ENCODE data around the gene CNFN. TPM values are rescaled to one million over a fixed set of nuclear protein-coding genes. Genes with fewer than 3 reads are reported as not detected.

The CNFN gene
- total RNA-seq, 8 experiments from 2014 or later, result 0.76 to 4.6 (median 1.1) TPM; not detected in 2

DNA sequence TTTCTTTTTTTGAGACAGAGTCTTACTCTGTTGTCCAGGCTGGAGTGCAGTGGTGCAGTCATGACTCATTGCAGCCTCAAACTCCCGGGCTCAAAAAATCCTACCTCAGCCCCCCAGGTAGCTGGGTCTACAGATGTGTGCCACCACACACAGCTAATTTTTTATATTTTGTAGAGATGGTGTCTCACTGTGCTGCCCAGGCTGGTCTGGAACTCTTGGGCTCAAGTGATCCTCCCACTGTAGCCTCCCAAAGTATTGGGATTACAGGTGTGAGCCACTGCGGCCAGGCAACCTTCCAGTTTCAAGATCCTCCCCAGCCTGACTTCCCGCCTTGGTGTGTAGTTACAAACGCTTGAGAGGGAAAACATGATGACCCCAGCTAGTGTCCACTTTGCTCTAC lies 22.2 kb downstream of the CNFN start:
- ATAC-seq (replicated peaks in 6 of 8), result no peak
- Histone ChIP-seq H3K4me3 (no peak overlapping the region), H3K4me1 (replicated peaks in 1 of 2) (peaks cover 4 to 8% of the 10 kb centered on the region in 2 donors), H3K27ac (no peak overlapping the region)
- in situ Hi-C loops (cut with MboI; ENCODE audit: low pct_unique_long_range_greater_than_20kb in 2 of 9, low sequenced_read_pairs in 9 of 9, unreplicated experiment in 9 of 9), result no loop called here
- WGBS, 10 experiments, result 94 to 100% (median 100%) methylated on average over 1 to 4 of the region's 4 CpGs; no CpG with 5 or more reads in 7 of the 10 experiments

DNA sequence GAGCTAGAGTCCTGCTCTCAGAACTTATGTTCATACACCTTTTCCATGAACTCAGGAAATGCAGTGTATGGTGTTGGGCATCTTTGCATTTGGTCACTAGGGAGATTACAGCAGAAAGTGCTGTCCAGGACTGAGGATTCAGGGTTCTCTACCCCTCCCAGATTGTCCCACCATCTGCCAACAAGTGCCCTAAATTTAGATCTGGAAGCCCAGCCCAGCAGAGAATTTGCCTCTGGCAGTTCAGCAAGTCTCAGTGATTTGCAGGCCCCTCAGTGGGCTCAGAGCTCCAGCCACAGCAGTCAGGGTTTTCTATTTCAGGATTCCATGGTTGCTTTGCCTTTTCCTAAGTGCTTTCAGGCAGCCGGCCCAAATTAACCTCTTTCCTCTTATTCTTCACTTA lies 23.4 kb downstream of the CNFN start:
- Histone ChIP-seq H3K27ac (no peak overlapping the region), H3K4me3 (no peak overlapping the region), H3K4me1 (replicated peaks in 1 of 2) (peaks cover 4 to 8% of the 10 kb centered on the region in 2 donors)
- in situ Hi-C loops (cut with MboI; ENCODE audit: low pct_unique_long_range_greater_than_20kb in 2 of 9, low sequenced_read_pairs in 9 of 9, unreplicated experiment in 9 of 9), result no loop called here
- ATAC-seq (replicated peaks in 6 of 8), result peak in 3 of 8 experiments; percentile 45 to 81 (median 58)
- WGBS, 10 experiments, result 0 to 100% (median 73%) methylated on average over 1 of the region's 1 CpG; no CpG with 5 or more reads in 2 of the 10 experiments

DNA sequence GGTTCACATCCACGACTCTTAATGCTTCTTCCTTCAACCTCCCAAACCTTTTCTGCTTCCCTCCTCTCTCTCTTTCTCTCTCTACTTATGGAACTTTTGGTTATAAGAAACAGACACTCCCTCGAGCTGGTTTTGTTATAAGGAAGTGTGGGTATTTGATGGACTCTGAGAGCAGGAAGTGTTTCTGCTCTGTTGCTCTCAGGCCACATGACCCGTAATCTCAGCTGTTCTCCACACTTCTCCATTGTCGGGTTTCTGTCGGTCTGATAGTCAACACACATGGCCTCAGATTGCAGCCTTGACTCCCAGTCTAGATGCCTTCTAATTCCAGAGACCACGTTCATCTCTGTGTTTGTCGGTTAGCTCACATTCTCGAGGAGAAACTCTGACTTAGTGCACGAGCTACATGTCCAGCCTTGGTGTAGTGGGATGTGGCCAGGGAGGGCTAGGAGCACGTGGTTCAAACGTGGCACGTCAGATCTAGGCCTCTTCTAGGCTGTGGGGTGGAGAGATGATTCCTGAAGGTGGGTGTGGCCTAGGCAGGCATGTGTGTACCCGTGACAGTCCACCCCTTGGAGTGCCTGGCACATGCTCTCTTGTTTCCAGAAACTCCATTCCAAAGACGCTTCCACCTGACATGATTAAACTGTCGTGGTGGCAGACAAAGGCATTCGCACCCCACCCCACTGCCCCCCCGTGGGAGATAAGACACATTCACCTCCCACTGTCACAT lies 26.3 kb downstream of the CNFN start:
- 61 to 97% (median 82%) methylated on average over 2 to 8 of the region's 17 CpGs; no CpG with 5 or more reads in 1 of the 10 experiments for WGBS, 10 experiments
- in situ Hi-C loops (cut with MboI; ENCODE audit: low pct_unique_long_range_greater_than_20kb in 2 of 9, low sequenced_read_pairs in 9 of 9, unreplicated experiment in 9 of 9), result no loop called here
- Histone ChIP-seq H3K27ac (no peak overlapping the region), H3K4me3 (no peak overlapping the region), H3K4me1 (replicated peaks in 1 of 2) (peaks cover 0 to 5% of the 10 kb centered on the region in 2 donors)
- peak in 1 of 8 experiments; percentile 36 for ATAC-seq (replicated peaks in 6 of 8)

DNA sequence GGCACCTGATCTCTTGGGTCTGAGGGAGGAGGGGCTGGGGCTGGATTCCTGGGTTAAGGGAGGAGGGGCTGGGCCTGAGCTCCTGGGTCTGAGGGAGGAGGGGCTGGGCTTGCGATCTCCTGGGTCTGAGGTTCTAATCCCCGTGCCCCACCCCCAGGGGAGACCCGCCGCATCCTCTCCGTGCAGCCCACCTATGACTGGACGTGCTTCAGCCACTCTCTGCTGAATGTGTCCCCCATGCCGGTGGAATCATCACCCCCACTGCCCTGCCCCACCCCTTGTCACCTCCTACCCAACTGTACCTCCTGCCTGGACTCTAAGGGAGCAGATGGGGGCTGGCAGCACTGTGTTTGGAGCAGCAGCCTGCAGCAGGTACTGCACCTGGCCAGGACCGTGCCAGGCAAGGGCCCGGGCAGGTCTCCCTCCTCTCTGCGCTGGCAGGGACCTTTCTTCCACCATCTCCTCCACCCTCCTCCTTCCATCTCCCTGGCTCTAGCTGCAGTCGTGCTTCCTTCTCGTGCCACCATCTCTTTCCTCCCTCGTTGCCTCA lies 27.1 kb downstream of the CNFN start:
- ATAC-seq (replicated peaks in 6 of 8), result no peak
- Histone ChIP-seq H3K4me1 (replicated peaks in 1 of 2) (peaks cover 0 to 5% of the 10 kb centered on the region in 2 donors), H3K27ac (no peak overlapping the region), H3K4me3 (no peak overlapping the region)
- WGBS, 10 experiments, result 0 to 100% (median 94%) methylated on average over 1 to 6 of the region's 13 CpGs; no CpG with 5 or more reads in 1 of the 10 experiments
- in situ Hi-C loops (cut with MboI; ENCODE audit: low pct_unique_long_range_greater_than_20kb in 2 of 9, low sequenced_read_pairs in 9 of 9, unreplicated experiment in 9 of 9), result no loop called here

DNA sequence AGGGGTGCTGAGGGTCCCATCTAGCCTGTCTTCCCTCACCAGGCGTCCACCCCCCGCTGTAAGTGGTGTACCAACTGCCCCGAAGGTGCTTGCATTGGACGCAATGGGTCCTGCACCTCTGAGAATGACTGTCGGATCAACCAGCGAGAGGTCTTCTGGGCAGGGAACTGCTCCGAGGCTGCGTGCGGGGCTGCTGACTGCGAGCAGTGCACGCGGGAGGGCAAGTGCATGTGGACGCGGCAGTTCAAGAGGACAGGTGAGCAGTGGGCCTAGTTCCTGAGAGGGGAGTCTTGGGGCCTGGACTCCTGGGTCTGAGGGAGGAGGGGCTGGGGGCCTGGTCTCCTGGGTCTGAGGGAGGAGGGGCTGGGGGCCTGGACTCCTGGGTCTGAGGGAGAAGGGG lies 27.8 kb downstream of the CNFN start:
- peaks cover 0 to 5% of the 10 kb centered on the region in 2 donors for H3K4me1 ChIP-seq (replicated peaks in 1 of 2)
- no peak overlapping the region for H3K4me3 ChIP-seq
- in situ Hi-C loops (cut with MboI; ENCODE audit: low pct_unique_long_range_greater_than_20kb in 2 of 9, low sequenced_read_pairs in 9 of 9, unreplicated experiment in 9 of 9), result no loop called here
- H3K27ac ChIP-seq, result no peak overlapping the region
- ATAC-seq (replicated peaks in 6 of 8), result no peak
- 67 to 90% (median 90%) methylated on average over 2 to 4 of the region's 14 CpGs; no CpG with 5 or more reads in 7 of the 10 experiments for WGBS, 10 experiments

DNA sequence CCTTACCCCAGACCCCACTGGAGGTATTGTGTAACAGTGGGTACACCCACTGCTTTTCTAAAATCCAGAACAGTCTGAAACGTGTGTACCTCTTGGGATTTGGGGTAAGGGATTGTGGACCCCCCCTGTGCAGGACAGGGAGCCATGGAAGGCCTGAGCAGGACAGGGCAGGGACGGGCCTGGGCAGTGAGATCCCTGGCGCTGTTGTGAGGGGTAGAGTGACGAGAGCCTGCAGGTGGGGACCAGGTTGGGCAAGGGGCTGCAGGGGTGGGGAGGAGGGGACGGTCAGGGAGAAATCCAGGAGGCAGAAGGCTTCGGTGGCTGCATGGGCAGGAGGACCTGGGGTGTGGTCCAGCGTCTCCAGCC lies 28.6 kb downstream of the CNFN start:
- no peak for ATAC-seq (replicated peaks in 6 of 8)
- Histone ChIP-seq H3K27ac (no peak overlapping the region), H3K4me1 (replicated peaks in 1 of 2) (peaks cover 0 to 5% of the 10 kb centered on the region in 2 donors), H3K4me3 (no peak overlapping the region)
- WGBS, 10 experiments, result 50% methylated on average over 1 of the region's 7 CpGs; no CpG with 5 or more reads in 9 of the 10 experiments
- in situ Hi-C loops (cut with MboI; ENCODE audit: low pct_unique_long_range_greater_than_20kb in 2 of 9, low sequenced_read_pairs in 9 of 9, unreplicated experiment in 9 of 9), result no loop called here

DNA sequence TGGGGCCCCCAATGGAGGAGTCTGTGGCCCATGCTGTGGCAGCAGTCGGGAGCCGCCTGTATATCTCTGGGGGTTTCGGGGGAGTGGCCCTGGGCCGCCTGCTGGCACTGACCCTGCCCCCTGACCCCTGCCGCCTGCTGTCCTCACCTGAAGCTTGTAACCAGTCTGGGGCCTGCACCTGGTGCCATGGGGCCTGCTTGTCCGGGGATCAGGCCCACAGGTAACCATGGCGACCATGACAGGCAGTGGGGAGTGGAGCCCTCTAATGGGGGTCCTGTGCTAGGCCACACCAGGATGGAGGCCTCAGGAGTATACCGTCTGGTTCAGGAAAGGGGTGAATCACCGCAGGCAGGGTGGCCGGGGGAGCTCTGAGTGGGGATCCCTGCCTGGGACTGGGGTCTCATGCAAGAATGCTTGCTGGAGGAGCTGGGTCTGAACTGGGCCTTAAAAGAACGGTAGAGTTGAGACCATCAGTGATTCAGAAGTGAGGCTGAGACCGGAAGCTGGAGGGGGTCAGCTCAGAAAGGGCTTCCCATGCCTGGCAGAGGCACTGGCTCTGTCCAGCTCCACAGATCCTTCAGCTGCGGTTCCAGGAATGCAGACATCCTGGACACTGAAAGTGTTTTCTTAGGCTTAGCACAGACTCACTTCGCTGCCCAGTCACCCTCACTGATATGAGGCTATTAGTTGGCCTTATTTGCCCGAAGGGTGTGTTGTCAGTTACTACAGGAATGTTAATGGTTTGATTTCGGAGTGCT lies 29.1 kb downstream of the CNFN start:
- peak in 2 of 8 experiments; percentile 24 to 61 for ATAC-seq (replicated peaks in 6 of 8)
- 78 to 100% (median 89%) methylated on average over 1 to 9 of the region's 16 CpGs; no CpG with 5 or more reads in 2 of the 10 experiments for WGBS, 10 experiments
- Histone ChIP-seq H3K4me1 (replicated peaks in 1 of 2) (peaks cover 0 to 5% of the 10 kb centered on the region in 2 donors), H3K4me3 (no peak overlapping the region), H3K27ac (no peak overlapping the region)
- in situ Hi-C loops (cut with MboI; ENCODE audit: low pct_unique_long_range_greater_than_20kb in 2 of 9, low sequenced_read_pairs in 9 of 9, unreplicated experiment in 9 of 9), result no loop called here

DNA sequence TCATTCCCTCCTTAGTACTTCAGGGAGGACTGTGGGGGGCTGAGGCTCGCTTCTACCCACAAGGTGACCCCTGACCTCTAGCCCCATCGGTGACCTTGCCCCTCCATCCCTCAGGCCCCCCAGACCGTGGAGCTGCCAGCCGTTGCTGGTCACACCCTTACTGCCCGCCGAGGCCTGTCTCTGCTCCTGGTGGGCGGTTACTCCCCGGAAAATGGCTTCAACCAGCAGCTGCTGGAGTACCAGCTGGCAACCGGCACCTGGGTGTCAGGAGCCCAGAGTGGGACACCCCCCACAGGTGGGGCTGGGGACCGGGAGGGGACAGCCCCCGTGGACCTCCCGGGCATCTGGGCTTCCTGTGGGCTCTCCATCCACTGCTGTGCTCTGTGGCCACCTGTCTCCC lies 32.8 kb downstream of the CNFN start:
- no peak for ATAC-seq (replicated peaks in 6 of 8)
- H3K4me1 ChIP-seq (replicated peaks in 1 of 2), result peaks cover 12 to 23% of the 10 kb centered on the region in 2 donors
- H3K27ac ChIP-seq, result no peak overlapping the region
- in situ Hi-C loops (cut with MboI; ENCODE audit: low pct_unique_long_range_greater_than_20kb in 2 of 9, low sequenced_read_pairs in 9 of 9, unreplicated experiment in 9 of 9), result no loop called here
- 87% methylated on average over 3 of the region's 12 CpGs; no CpG with 5 or more reads in 9 of the 10 experiments for WGBS, 10 experiments
- no peak overlapping the region for H3K4me3 ChIP-seq

DNA sequence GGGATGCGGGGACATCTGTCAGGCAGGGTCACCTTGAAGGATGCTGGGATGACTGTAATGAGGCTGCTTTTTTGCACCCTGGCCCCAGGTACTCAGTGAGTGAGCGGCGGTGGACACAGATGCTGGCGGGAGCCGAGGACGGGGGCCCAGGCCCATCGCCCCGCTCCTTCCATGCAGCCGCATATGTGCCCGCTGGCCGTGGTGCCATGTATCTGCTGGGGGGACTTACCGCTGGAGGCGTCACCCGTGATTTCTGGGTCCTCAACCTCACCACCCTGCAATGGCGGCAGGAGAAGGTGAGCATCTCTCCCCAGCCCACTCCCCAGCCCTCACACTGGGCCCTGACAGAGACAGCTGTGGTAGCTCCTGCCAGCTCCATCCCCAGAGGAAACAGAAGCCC lies 33.4 kb downstream of the CNFN start:
- Histone ChIP-seq H3K27ac (no peak overlapping the region), H3K4me1 (replicated peaks in 1 of 2) (peaks cover 18 to 29% of the 10 kb centered on the region in 2 donors), H3K4me3 (no peak overlapping the region)
- in situ Hi-C loops (cut with MboI; ENCODE audit: low pct_unique_long_range_greater_than_20kb in 2 of 9, low sequenced_read_pairs in 9 of 9, unreplicated experiment in 9 of 9), result no loop called here
- 80 to 100% (median 100%) methylated on average over 1 to 5 of the region's 15 CpGs; no CpG with 5 or more reads in 5 of the 10 experiments for WGBS, 10 experiments
- no peak for ATAC-seq (replicated peaks in 6 of 8)

DNA sequence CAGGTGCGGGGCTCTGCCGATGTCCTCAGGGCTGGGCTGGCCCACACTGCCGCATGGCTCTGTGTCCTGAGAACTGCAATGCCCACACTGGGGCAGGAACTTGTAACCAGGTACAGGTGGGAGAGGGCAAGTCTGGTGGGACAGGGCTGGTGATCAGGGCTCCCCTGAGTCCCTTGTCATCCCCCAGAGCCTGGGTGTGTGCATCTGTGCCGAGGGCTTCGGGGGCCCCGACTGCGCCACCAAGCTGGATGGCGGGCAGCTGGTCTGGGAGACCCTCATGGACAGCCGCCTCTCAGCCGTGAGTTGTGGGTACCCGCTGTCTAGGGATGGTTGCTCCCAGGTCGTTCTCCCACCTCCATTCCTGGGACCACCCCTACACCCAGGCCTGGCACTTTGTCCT lies 34.2 kb downstream of the CNFN start:
- Histone ChIP-seq H3K27ac (no peak overlapping the region), H3K4me3 (no peak overlapping the region), H3K4me1 (replicated peaks in 1 of 2) (peaks cover 21 to 30% of the 10 kb centered on the region in 2 donors)
- ATAC-seq (replicated peaks in 6 of 8), result no peak
- WGBS, 10 experiments, result 100% methylated on average over 6 of the region's 12 CpGs; no CpG with 5 or more reads in 9 of the 10 experiments
- in situ Hi-C loops (cut with MboI; ENCODE audit: low pct_unique_long_range_greater_than_20kb in 2 of 9, low sequenced_read_pairs in 9 of 9, unreplicated experiment in 9 of 9), result no loop called here

DNA sequence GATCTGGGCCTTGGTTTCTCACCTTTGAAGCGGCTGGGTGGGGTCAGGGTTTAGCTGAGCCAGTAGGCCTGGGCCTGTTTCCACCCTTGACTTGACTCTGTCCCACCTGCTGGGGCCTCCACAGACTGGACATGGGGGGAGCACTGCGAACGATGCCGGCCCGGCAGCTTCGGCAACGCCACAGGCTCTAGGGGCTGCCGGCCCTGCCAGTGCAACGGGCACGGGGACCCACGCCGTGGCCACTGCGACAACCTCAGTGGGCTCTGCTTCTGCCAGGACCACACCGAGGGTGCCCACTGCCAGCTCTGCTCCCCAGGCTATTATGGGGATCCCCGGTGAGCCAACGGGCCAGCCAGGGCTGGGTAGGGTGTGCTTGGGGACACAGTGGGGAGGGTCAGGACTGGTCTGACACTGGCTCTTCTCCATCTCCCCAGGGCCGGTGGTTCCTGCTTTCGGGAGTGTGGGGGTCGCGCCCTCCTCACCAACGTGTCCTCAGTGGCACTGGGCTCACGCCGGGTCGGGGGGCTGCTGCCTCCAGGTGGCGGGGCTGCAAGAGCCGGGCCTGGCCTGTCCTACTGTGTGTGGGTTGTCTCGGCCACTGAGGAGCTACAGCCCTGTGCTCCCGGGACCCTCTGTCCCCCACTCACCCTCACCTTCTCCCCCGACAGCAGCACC lies 36.6 kb downstream of the CNFN start:
- WGBS, 10 experiments, result 78% methylated on average over 3 of the region's 29 CpGs; no CpG with 5 or more reads in 9 of the 10 experiments
- in situ Hi-C loops (cut with MboI; ENCODE audit: low pct_unique_long_range_greater_than_20kb in 2 of 9, low sequenced_read_pairs in 9 of 9, unreplicated experiment in 9 of 9), result no loop called here
- Histone ChIP-seq H3K4me1 (replicated peaks in 1 of 2) (peaks cover 21 to 25% of the 10 kb centered on the region in 2 donors), H3K27ac (peak overlapping the region; percentile 51 to 79), H3K4me3 (no peak overlapping the region)
- no peak for ATAC-seq (replicated peaks in 6 of 8)

DNA sequence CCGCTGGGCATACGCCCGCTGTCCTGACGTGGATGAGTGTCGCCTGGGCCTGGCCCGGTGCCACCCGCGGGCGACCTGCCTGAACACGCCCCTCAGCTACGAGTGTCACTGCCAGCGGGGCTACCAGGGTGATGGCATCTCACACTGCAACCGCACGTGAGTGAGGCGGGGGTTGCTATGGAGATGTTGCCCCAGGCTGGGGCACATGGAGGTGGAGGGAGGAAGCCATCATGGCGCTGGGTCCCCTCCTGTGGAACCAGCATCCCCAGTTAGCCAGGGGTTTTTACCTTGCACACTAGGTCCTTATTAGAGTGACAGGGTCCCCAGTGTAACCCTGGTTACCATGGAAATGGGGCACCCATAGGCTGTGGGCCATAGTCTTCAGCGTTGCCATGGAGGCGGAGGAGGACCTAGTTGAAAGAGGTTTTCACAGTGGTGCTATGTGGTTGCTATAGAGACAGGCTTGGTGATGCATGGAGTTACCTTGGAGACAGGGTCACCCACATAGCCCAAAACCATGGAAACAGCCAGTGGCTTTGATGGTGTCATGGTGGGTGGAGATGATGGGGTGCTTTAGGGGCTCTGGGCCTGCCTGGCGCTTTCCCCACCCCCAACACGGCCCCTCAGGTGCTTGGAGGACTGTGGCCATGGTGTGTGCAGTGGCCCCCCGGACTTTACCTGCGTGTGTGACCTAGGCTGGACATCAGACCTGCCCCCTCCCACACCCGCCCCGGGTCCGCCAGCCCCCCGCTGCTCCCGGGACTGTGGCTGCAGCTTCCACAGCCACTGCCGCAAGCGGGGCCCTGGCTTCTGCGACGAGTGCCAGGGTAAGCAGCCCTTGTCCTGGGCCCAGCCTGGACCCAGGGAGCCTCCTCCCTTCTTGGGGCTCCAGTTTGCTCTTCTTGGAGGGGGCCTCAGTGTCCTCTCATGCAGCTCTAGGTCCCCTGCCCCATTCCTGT lies 37.5 kb downstream of the CNFN start:
- peak in 7 of 8 experiments; percentile 27 to 96 (median 94) for ATAC-seq (replicated peaks in 6 of 8)
- in situ Hi-C loops (cut with MboI; ENCODE audit: low pct_unique_long_range_greater_than_20kb in 2 of 9, low sequenced_read_pairs in 9 of 9, unreplicated experiment in 9 of 9), result no loop called here
- 32 to 93% (median 40%) methylated on average over 1 to 6 of the region's 31 CpGs; no CpG with 5 or more reads in 5 of the 10 experiments for WGBS, 10 experiments
- Histone ChIP-seq H3K4me1 (replicated peaks in 1 of 2) (peaks cover 21 to 25% of the 10 kb centered on the region in 2 donors), H3K27ac (peak overlapping the region; percentile 62 to 79), H3K4me3 (no peak overlapping the region)
